M059J (cell line): ENCODE data around the gene PLPP2. TPM values are rescaled to one million over a fixed set of nuclear protein-coding genes. Genes with fewer than 3 reads are reported as not detected.
"Not testable (repeated sequence)": the region's sequence is repeated elsewhere in the genome, so short reads cannot be mapped to it uniquely, and the experiment has no call there.

ENCODE experiments used
- DNase-seq: peaks from one replicate; pipeline ENCODE4 v3.0.0-alpha.2; 2012; ENCODE audit warnings: low read depth
- total RNA-seq: library from RNA; depleted of rRNA; stranded (reverse); fragments of >200 nt; shearing (Covaris generic); gene quantifications from 2 replicates; pipeline ENCODE4 v1.2.3, GENCODE V29; 2014; rRNA removed

The PLPP2 gene
- total RNA-seq, 1 experiment from 2014 or later = 32.6 TPM

GRCh38 chr19:271856-272255, 19.3 kb downstream of the PLPP2 start:
- DNase-seq = no peak

- not testable (repeated sequence) for DNase-seq
Measured at GRCh38 chr19:270766-271318, 20.4 kb downstream of the PLPP2 start.

- no peak for DNase-seq
Measured at GRCh38 chr19:269241-269640, 22.0 kb downstream of the PLPP2 start.

DNA sequence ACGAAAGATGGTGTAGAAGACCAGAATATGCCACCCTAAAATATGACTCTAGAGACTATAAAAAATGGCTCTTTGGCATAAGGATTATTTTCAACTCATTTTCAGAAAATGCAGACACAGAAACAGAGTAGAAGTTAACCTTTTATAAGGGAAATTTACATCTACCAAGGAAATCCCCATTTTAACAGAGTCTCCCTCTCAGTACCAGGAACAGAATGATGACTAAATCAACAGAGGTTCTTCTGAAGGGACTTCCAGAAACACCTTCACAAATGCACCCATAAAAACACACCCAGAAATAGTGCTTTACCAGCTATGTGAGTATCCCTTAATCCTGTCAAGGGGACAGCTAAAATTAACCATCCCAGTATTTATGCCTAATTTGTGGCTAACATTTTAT, 29.1 kb downstream of the PLPP2 start:
- DNase-seq = no peak

- DNase-seq = not testable (repeated sequence)
Measured at GRCh38 chr19:256804-257203, 34.4 kb downstream of the PLPP2 start.

GRCh38 chr19:252421-253186, 38.6 kb downstream of the PLPP2 start:
- DNase-seq = not testable (repeated sequence)

DNA sequence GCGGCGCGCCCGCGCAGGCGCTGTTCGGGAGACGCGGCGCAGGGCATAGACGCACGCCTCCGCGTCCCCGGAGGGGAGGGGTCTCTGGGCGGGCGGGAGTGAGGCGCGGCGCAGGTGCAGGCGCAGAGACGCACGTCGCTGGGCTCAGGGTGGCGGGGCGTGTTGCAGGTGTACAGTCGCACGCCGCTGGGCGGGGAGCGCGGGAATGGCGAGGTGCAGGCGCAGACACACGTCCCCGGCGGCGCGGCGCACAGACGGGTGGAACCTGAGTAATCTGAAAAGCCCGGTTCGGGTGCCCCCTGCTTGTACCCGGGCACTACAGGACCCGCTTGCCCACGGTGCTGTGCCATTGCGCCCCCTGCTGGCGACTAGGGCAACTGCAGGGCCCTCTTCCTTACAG, 44.7 kb downstream of the PLPP2 start:
- no peak for DNase-seq

GRCh38 chr19:245900-246299, 45.3 kb downstream of the PLPP2 start:
- DNase-seq = not testable (repeated sequence)

GRCh38 chr19:245457-245856, 45.7 kb downstream of the PLPP2 start:
- no peak for DNase-seq

Other genes starting within 250 kb of the PLPP2 start
- not detected in 2 replicates for gene OR4F17, start 184.3 kb downstream of the PLPP2 start, total RNA-seq
- 9.0 and 17.9 TPM in 2 replicates for gene MIER2, start 53.4 kb upstream of the PLPP2 start, total RNA-seq
- gene C2CD4C, start 117.7 kb upstream of the PLPP2 start, total RNA-seq = 0.74 TPM in 1 of 2 replicates, not detected in the other
- gene SHC2, start 169.6 kb upstream of the PLPP2 start, total RNA-seq = 0.05 TPM in 1 of 2 replicates, not detected in the other
- gene MADCAM1, start 205.1 kb upstream of the PLPP2 start, total RNA-seq = not detected in 2 replicates
- gene TPGS1, start 216.1 kb upstream of the PLPP2 start, total RNA-seq = 43.6 and 43.9 TPM in 2 replicates
- 50.6 and 57.4 TPM in 2 replicates for gene CDC34, start 240.4 kb upstream of the PLPP2 start, total RNA-seq